MM.1S (cell line): ENCODE measurements around the gene KRTAP5-6.
"Not testable (repeated sequence)": the region's sequence is repeated elsewhere in the genome, so short reads cannot be mapped to it uniquely, and the experiment has no call there.

ENCODE experiments used
- EZH2 ChIP-seq: fragments of 300-600 bp; sonication (generic); optimal IDR thresholded peaks from 2 replicates; pipeline ENCODE3; 2017; ENCODE audit warnings: low read depth, mild to moderate bottlenecking, antibody characterized with exemption, low read length, mixed read lengths
- EZH2phosphoT487 ChIP-seq: fragments of 300-600 bp; sonication (generic); IDR thresholded peaks from 2 replicates; pipeline ENCODE4 v1.6.1; 2018; ENCODE audit warnings: antibody characterized with exemption, low read length
- TF ChIP-seq, protein P1 (sequence below): fragments of 300-600 bp; sonication (generic); IDR thresholded peaks from 2 replicates; pipeline ENCODE4 v1.5.1; 2016; ENCODE audit warnings: antibody characterized with exemption, low read length, mixed read lengths

DNA sequence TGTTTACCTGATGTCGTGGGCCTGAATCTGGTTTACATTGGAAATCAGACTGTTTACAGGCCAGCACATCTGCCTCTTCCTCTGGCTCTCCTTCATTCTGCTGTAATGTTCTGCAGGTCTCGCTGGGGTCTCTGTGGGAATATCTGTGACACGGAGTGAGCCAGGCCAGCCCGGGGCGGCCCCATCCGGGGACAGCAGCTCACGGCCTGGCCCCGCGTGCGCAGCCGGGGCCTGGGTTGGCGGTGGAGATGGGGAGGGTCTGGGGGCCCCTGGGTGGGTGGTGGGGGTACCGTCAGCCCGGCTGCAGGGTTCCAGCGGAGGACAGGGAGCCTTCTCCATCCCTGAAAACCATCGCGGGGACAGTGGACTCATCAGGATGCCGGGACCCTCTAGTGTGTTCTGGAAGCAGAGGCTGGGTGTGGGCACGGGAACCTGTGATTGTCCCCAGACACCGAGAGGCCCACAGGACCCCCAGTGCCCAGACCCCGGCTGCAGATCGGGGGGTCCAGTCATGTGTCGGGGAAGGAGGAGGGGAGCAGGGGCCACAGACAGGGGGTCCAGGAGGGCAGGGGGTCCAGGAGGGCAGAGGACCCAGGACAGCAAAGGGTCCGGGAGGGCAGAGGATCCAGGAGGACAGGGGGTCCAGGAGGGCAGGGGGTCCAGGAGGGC, 13.0 kb upstream of the KRTAP5-6 start:
- TF ChIP-seq, protein P1, sequence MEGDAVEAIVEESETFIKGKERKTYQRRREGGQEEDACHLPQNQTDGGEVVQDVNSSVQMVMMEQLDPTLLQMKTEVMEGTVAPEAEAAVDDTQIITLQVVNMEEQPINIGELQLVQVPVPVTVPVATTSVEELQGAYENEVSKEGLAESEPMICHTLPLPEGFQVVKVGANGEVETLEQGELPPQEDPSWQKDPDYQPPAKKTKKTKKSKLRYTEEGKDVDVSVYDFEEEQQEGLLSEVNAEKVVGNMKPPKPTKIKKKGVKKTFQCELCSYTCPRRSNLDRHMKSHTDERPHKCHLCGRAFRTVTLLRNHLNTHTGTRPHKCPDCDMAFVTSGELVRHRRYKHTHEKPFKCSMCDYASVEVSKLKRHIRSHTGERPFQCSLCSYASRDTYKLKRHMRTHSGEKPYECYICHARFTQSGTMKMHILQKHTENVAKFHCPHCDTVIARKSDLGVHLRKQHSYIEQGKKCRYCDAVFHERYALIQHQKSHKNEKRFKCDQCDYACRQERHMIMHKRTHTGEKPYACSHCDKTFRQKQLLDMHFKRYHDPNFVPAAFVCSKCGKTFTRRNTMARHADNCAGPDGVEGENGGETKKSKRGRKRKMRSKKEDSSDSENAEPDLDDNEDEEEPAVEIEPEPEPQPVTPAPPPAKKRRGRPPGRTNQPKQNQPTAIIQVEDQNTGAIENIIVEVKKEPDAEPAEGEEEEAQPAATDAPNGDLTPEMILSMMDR, result not testable (repeated sequence)
- not testable (repeated sequence) for TF ChIP-seq EZH2phosphoT487, EZH2
